PC-3 (cell line): ENCODE measurements around the gene SULT1C4.

Experiments
- CTCF ChIP-seq: fragments of 300-600 bp; sonication (generic); conservative IDR thresholded peaks from 2 replicates; pipeline ENCODE4 v1.5.1; 2017; ENCODE audit warnings: antibody characterized with exemption, low read depth, mild to moderate bottlenecking, low read length
- EZH2 ChIP-seq: fragments of 300-600 bp; sonication (generic); IDR thresholded peaks from one replicate; pipeline ENCODE4 v1.6.1; 2017; ENCODE audit warnings: antibody characterized with exemption, mild to moderate bottlenecking, low read length; ENCODE audit not compliant: unreplicated experiment
- EZH2phosphoT487 ChIP-seq: fragments of 300-600 bp; sonication (generic); IDR thresholded peaks from 2 replicates; pipeline ENCODE4 v1.6.1; 2018; ENCODE audit warnings: mild to moderate bottlenecking, antibody characterized with exemption, low read length, borderline replicate concordance

- TF ChIP-seq CTCF: no peak
- TF ChIP-seq EZH2: no peak
- no peak for TF ChIP-seq EZH2phosphoT487
Observed at GRCh38 chr2:108388045-108388444, 10.3 kb downstream of the SULT1C4 start.
